HG03565 (cell line): ENCODE results near the gene CREBRF.
"Not testable (repeated sequence)": the region's sequence is repeated elsewhere in the genome, so short reads cannot be mapped to it uniquely, and the experiment has no call there.

Experiments used
- ATAC-seq: cut with Tn5 transposase; IDR thresholded peaks from one replicate; pipeline ENCODE4 v1.9.1; 2021; ENCODE audit warnings: mild to moderate bottlenecking, moderate library complexity; ENCODE audit not compliant: unreplicated experiment

Gene CREBRF

DNA sequence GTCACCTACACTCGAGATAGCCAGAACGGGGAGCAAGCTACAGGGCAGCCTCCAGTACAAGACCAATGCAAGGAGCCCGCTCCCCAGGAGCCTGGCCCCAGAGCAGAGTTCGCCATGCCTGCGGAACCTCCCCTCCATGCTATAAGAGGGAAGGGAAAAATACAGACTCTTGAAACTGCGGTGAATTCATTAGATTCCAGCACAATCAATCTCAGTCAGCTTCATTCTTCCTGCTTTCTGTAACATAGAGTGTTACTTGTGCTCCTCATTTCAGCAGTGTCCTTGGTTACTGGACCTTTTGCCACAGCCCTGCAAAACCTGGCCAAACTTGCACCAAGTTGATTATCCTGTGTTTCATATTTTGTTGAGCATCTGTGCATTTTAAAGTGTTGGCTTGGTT, 22.2 kb upstream of the CREBRF start:
- no peak for ATAC-seq

DNA sequence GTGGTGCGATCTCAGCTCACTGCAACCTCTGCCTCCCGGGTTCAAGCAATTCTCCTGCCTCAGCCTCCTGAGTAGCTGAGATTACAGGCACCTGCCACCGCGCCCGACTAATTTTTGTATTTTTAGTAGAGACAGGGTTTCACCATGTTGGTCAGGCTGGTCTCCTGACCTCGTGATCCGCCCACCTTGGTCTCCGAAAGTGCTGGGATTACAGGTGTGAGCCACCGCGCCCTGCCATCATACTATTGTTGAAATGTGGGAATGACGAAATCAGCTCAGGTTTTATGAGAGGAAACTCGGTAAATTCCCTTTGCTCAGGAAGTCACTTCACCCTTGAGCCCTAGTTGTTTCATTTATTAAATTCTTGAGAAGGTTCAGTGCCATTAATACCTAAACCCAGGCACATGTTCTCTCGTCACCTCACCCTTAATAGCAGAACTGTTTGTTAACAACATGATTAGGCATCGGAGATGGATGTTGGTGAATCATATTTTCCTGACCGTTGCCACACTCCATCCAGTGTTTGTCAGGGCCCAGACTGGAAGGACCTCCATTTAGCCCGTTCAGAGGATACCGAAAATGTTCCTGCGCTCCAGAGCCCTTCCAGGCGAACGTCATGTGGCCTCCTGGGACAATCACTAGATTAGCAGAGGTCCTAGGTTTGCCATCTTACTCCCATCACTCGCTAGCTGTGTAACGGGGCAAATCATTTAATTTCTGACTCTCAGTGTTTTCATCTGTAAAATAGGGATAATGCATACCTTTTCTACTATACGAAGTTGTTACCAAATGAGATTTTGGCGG, 20.0 kb upstream of the CREBRF start:
- ATAC-seq: peak; percentile 34

DNA sequence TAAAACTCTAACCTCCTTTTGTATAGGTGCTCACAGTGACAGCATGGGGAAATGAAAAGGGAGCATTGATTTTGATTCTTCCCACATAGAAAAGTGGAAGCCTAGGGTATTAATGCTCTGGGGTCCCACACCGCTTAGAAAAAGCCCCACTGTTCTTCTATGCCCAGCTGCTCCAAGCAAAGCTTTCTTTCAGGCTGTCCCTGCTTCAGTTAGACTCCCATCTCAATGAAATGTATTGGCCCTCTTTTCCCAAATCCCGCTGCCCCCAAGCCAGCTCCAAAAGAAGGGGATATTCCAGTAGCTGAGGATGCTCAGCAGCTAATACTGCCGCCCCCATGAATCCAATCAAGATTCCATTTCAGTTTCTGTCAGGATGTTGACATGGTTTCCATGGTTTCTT, 17.0 kb upstream of the CREBRF start:
- ATAC-seq: no peak

DNA sequence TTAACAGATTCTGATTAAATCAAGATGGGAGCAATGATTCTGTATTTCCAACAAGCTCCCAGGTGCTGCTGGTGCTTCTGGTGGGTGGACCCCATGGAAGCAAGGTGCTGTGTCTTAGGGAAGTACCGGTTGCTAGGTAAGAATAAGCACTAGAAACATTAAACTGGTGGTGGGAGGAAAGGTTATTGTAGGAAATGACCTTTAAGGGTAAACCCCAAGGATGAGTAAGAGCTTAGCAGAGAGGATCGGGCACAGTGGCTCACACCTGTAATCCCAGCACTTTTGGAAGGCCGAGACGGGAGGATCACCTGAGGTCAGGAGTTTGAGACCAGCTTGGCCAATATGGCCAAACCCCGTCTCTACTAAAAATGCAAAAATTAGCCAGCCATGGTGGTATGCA, 16.2 kb upstream of the CREBRF start:
- ATAC-seq: no peak

DNA sequence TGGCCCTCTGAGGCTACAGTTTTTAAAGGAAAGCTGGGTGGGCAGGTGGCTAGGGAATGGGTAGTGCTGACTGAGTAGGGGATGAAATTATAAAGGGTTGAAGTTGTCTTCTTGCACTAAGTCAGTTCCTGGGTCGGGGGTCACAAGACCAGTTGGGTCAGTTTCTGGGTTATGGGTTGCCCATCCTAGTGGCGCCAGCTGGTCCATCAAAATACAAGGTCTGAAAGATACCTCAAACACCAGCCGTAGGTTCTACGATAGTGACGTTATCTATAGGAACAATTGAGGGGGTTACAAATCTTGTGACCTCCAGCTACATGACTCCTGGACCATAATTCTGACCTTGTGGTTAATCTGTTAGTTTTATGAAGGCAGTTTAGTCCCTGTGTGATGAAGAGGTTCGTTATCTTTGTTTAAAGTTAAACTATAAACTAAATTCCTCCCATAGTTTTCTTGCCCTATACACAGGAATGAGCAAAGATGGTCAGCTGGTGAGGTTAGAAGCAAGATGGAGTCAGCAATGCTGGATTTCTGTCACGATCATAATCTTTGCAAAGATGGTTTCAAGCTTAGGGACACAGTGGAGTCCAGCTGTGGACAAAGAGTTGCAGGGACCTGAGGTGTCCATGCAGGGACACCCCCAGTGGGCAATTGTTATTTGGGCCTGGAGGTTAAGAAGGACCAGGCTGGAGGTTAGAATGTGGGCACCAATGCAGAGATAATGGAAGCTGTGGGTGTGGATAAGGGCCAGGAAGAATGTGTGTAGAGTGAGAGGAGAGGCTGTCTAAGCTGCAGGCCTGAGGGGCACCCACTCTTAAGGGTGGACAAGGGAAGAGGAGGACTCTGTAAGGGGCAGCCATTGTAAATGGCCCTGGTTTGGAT, 14.0 kb upstream of the CREBRF start:
- ATAC-seq: no peak

DNA sequence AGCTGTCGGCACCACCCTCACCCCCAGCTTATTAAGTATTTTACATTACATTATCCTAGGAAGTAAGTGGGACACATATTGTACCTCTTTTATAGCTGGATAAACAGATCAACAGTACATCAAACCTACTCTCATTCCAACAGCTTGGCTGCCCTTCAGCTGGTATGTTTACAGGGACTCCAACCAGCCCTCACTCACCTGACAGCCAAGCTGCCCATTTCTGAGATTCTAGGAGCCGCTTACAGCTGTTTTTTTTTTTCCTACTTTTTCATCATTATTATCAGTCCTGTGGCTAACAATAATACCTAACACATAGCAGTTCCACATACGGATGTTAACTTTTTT, 13.4 kb upstream of the CREBRF start:
- ATAC-seq: no peak

DNA sequence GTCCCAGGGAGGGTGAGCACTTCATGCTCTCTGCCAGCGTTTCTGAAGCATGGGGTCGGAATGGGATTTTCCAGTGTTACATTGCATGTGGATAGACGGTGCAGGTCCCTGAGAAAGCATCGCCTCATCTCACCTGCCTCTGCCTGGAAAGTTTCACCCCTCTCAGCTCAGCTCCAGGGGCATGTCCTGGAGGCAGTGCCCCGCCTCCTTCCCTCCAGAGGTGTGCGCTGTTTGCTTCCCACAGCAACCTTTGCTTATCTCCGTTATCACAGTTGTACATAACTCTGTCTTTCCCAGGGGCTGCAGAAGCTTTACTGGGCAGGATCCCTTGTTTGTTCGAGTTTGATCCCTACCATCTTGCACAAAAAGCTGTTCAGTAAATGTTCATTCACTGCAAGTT, 10.7 kb upstream of the CREBRF start:
- ATAC-seq: no peak

DNA sequence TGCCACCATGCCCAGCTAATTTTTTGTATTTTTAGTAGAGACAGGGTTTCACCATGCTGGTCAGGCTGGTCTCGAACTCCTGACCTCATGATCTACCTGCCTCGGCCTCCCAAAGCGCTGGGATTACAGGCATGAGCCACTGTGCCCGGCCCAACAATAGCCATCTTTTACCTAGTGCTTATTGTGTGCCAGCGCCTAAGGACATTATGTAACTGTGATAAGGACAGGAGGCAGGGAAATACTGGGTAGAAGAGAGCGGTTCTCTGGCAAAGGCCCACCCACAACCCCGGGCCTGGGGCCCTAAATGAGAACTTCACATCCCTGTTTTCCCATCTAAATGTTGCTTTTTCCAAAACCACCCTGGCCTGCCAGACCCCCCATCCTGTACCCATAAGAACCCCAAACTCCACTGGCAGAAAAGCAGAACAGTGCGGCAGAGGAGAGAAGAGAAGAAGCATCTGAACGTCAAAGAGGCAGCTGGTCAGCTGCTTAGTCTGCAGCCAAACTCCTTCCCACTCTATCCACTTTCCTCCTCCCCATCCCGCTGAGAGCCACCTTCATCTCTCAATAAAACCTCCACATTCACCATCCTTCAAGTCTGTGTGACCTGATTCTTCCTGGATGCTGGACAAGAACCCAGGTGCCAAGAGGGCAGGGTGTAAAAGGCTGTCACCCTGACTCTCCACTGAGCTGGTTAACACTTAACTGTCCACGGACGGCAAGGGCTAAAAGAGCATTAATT, 8.9 kb upstream of the CREBRF start:
- ATAC-seq: not testable (repeated sequence)

DNA sequence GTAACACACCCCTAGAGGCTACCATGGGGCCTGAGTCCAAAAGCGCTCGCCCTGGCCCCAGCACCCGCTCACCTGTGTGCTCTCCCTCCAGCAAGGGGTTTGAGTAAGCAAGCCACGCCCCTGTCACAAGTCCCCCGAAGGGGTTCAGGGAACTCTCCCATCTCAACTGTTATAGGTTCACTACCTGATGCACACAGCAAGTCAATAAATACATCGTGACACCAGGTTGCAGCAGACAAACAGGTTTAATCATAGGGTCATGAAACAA, 8.4 kb upstream of the CREBRF start:
- ATAC-seq: no peak

DNA sequence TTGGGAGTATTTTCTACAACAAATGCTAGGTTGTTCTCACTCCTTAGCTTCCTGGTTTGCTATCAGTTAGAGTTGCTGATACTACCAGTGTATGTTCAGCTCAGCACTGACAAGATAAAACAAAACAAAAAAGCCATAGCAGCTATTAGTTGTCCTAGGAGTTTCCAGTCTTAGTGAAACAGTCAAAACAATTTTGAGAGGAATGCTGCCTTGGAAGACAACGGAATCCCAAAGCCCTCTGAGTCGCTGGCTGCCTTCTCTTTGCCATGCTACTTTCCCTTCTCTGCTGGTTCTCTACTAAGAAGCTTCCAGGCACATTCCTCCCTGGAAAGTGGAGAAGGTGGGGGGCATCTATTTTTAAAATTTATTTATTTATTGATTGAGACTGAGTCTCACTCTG, 5.4 kb upstream of the CREBRF start:
- no peak for ATAC-seq

DNA sequence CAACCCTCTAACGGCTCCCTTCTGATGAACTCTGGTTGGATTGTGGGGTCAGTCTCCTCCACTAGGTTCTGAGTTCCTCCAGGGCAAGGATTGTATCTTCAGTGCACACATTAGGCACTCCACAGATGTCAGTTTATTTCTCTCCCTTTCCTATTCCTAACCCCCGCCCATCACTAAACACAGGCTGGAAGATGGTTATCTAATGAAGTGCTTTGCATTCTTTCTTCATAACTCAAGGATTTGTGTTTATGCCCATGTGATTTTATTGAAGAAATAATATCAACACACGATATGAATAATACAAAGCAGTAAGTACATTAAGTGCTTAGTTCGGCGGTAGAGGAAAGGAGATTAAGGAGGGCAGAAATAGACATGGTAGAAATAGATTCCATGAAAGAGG, 4.4 kb upstream of the CREBRF start:
- no peak for ATAC-seq

DNA sequence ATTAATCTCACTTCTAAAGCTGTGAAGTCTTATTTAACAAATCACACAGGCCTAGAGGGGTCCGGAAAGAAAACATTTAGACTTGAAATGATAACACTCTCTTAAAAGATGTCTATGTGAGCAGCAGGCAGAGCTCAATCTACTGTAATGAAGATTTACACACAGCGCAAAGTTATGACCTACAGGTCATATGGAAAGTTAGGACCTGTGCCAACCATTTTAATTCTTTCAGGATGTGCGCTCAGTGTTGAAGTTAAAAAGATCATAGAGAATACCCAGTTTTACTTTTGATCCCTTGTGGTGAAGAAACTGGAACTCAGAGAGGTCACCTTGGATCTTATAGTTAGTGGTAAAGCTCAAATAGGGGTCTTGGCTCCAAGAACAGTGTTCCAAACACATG, 3.1 kb upstream of the CREBRF start:
- no peak for ATAC-seq

DNA sequence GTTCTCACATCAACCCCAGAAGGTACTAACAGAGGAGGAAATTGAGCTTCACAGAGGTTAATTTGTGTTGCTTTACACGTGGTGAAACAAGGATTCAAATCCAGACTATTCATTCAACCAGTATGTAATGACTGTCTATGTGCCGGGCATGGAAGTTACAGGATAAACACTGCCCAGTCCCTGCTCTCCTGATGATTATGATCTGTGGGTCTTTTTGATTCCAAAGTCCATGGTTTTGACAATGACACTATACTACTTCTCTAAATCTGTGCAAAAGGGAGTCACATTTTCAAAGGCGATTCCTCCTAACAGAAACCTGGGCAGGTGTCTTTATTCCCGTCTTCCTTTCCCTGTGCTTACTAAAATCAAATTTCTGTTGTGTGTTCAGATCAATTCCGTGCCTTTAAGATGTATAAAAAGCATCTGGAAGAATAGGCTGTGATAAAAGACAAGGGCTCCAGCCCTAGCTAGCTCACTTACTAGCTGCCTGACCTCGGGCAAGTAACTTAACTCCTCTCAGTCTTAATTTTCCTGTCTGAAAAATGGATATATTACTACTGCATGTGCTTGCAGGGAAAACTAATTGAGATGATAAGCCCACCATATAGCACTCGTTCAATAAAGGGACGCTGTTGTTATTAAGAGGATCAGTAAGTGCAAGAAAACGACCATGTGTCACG, 970 bp upstream of the CREBRF start:
- no peak for ATAC-seq

DNA sequence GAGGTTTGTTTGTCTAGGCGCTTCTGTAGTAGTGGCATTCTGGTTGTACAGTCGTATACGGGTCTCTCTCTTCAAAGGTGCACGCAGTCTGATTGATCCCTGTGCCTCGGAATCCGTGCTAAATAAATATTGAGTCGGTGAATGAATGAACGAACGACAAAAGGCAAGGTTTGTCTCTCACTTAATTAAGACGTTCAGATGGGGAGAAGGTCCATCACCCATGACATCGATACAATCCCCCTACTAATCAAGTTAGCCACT, 500 bp upstream of the CREBRF start:
- no peak for ATAC-seq

DNA sequence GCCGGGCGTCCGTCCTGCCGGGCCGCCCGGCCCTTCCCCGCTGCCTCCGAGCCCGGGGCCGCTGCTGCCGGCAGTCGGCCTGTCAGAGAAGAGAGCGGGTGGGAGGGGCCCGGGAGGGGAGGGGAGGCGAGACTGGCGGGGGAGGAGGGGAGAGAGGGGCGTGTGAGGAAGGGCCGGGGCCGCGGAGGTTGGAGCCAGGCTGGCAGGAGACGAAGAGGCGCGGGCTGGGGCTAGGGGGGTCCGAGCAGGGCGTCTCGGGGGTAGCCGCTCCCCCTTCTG, 570 bp downstream of the CREBRF start:
- ATAC-seq: no peak

DNA sequence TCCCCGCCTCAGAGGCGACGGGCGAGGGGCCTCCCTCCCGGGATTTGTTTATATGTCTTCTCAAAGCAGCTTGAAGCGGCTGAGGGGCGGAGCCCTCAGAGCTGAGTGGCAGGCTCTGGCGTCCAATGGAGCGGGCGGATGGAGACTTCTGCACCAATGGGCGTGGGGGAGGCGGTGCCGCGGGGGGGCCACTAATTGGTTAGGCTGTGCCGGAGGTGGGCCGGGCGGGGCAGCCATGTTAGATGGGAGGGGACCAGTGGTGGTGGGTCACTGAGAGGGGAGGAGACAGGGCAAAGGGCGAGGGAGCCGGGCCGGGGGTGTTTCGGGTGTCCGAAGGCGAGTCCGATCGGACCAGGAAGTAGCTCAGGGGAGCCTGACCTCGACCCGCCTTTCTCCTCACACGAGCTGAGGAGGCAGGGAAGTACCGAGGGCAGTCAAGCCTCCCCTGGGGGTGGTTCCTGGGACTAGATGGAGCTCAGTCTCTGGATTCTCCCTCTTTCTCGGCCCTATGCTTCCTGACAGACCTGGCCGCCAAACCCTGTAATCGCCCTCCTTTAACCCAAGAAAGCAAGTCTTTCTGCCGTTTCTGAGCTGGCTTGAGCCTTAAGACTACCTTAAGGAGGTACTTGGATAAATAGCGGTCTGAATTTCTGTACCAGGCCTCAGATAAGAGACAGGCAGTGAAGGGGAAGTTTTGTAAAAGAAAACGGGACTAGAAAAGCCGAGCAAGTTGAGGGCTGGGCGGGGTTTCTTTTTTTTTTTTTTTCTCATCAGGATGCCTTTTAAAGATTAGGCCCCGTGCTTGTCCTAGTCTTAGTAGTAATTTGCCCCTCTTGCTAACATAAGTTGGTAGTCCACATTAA, 1.1 kb downstream of the CREBRF start:
- ATAC-seq: peak; percentile 60

DNA sequence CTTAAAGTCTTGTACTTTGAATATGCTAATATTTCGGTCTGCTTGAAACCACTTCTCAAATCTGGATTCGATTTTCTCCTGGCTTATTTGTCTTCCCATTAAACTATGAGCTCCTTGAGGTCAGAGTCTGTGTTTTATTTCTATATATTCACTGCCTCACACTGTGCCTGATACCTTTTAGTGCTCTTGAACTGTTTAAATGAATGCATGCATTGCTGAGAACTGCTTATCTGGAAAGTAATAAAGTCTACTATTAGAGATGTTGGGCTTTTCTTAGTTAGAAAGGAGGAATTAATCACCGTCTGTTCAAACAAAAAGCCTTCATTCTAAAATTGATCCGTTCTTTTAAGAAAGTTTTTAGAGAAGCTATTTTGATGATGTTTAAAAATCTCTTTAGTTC, 6.0 kb downstream of the CREBRF start:
- no peak for ATAC-seq

DNA sequence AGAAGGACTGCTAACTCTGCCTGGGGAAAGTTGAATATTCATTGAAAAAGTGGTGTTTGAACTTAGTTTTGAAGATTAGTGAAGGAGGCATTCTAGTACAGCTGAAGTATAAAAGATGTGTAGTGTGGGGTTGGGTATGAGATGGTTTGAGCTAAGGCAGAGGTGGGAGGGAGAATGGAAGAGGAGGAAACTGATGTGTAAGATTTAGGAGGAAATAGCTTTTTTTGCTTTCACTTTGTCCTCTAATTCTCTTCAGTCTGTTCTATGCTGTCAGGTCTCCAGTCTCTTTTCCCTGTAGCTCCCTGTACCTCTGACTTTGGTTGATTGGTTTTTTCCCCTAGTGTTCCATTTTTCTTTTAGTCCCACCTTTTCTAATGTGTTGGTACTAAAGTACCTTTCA, 9.0 kb downstream of the CREBRF start:
- ATAC-seq: no peak

DNA sequence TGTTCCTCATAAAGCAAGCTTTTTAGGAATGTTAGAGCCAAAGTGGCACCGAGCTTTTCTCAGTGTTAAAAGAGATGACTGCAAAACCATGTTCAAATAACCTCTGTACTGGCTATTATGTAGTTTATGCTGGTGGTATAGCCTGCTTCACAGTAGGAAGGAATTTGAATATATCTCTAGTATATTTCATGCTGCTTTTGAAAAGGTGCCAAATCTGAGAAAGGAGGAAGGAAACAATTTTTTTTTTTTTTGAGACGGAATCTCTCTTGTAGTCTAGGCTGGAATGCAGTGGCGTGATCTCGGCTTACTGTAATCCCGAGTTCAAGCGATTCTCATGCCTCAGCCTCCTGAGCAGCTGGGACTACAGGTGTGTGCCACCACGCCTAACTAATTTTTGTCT, 13.5 kb downstream of the CREBRF start:
- no peak for ATAC-seq

DNA sequence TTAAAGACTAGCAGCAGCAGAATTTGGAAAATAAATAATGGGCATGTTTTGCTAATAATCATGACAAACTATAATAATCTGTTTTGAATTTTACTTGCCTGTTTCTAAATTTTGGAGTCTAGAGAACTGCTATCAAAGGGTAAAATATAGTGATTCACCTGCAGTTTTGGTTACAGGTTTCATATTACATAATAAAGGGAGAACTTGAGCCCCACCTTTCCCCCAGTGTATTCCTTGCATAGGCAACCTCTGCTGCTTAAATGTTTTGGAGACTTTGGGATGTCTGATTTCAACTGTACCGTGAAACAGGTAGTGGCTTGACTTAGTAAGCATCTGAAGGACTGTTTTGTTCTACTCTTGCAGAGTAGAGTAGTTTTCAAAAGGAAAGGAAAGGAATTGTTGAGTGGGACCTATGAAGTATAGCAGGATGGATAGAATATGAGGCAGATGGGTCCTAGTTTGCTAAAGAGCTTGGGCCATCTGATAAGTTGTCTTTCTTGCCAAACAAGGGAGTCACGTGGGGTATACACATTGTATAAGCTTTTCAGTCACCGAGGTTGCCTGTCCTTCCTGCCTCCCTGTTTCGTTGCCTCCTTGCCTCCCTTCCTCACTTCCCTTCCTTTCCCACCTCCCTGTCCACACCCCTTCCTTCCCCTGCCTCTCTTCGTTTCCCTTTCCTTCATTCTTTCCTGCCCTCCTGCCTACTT, 19.1 kb downstream of the CREBRF start:
- ATAC-seq: no peak
